ENCODE results near the gene ZSWIM5.

The ZSWIM5 gene

GRCh38 chr1:45215485-45216199, 9.2 kb upstream of the ZSWIM5 start:
- FAIRE-seq (no peak), DNase-seq (ENCODE audit: insufficient read length, low spot score) (no peak)
- no peak for TF ChIP-seq CTCF (IDR thresholded peaks at IDR 0.05; ENCODE audit: insufficient read depth, missing control alignments)

- TF ChIP-seq CTCF (IDR thresholded peaks at IDR 0.05; ENCODE audit: insufficient read depth, missing control alignments): no peak
- DNase-seq (ENCODE audit: insufficient read length, low spot score) (no peak), FAIRE-seq (no peak)
Observed at GRCh38 chr1:45213892-45214291, 7.5 kb upstream of the ZSWIM5 start.

- TF ChIP-seq CTCF (IDR thresholded peaks at IDR 0.05; ENCODE audit: insufficient read depth, missing control alignments): no peak
- DNase-seq (ENCODE audit: insufficient read length, low spot score): no peak
- FAIRE-seq: no peak
Observed at GRCh38 chr1:45211076-45211475, 4.7 kb upstream of the ZSWIM5 start.

- DNase-seq (ENCODE audit: insufficient read length, low spot score): no peak
- TF ChIP-seq CTCF (IDR thresholded peaks at IDR 0.05; ENCODE audit: insufficient read depth, missing control alignments): no peak
- no peak for FAIRE-seq
Observed at GRCh38 chr1:45206808-45207623, 611 bp upstream of the ZSWIM5 start.

GRCh38 chr1:45205011-45205909, 1.1 kb downstream of the ZSWIM5 start:
- no peak for TF ChIP-seq CTCF (IDR thresholded peaks at IDR 0.05; ENCODE audit: insufficient read depth, missing control alignments)
- DNase-seq (ENCODE audit: insufficient read length, low spot score) (no peak), FAIRE-seq (no peak)

- FAIRE-seq (no peak), DNase-seq (ENCODE audit: insufficient read length, low spot score) (no peak)
Observed at GRCh38 chr1:45200906-45201500, 5.4 kb downstream of the ZSWIM5 start.

More at GRCh38 chr1:45200906-45201500, 5.4 kb downstream of the ZSWIM5 start:
- TF ChIP-seq CTCF (IDR thresholded peaks at IDR 0.05; ENCODE audit: insufficient read depth, missing control alignments): no peak

Measured in D721Med (cell line).